MCF 10A (cell line): ENCODE data around the gene MIA3. TPM values are rescaled to one million over a fixed set of nuclear protein-coding genes. Genes with fewer than 3 reads are reported as not detected.
"Not testable (repeated sequence)": the region's sequence is repeated elsewhere in the genome, so short reads cannot be mapped to it uniquely, and the experiment has no call there.

Experiments
- BruUV-seq: library from RNA; stranded (reverse); fragments of 400-500 nt; replicated peaks from 2 replicates; lab custom pipeline; 2021; lab: Mats Ljungman, UMichigan
- CTCF ChIA-PET: fragments of 300-600 bp; sonication (Branson Sonifier 250); formaldehyde crosslinking; extraction: SDS; loops from one replicate; lab custom pipeline; 2021; ENCODE audit warnings: antibody characterized with exemption, inconsistent platforms; lab: Yijun Ruan, JAX
- POLR2A ChIA-PET: fragments of 300-600, 350-650 bp; sonication (Branson Sonifier 250); formaldehyde crosslinking; extraction: SDS; loops from one replicate; lab custom pipeline; 2020; ENCODE audit warnings: antibody characterized with exemption, inconsistent platforms; lab: Yijun Ruan, JAX
- DNase-seq: peaks from one replicate; pipeline ENCODE4 v3.0.0-alpha.2; 2018; ENCODE audit not compliant: unreplicated experiment
- H3K27ac Mint-ChIP-seq: one replicate; pipeline ENCODE4 v1.8.0; 2022; ENCODE audit warnings: mild to moderate bottlenecking, low read depth, mixed read lengths; ENCODE audit not compliant: unreplicated experiment
- H3K27me3 Mint-ChIP-seq: one replicate; pipeline ENCODE4 v1.8.0; 2022; ENCODE audit warnings: mixed read lengths; ENCODE audit not compliant: insufficient read depth, unreplicated experiment
- H3K36me3 Mint-ChIP-seq: one replicate; pipeline ENCODE4 v1.8.0; 2022; ENCODE audit warnings: mild to moderate bottlenecking, moderate library complexity, mixed read lengths; ENCODE audit not compliant: insufficient read depth, unreplicated experiment
- H3K4me1 Mint-ChIP-seq: one replicate; pipeline ENCODE4 v1.8.0; 2022; ENCODE audit warnings: mixed read lengths; ENCODE audit not compliant: insufficient read depth, unreplicated experiment
- H3K4me3 Mint-ChIP-seq: one replicate; pipeline ENCODE4 v1.8.0; 2022; ENCODE audit warnings: mild to moderate bottlenecking, moderate library complexity, mixed read lengths; ENCODE audit not compliant: unreplicated experiment
- H3K9me3 Mint-ChIP-seq: one replicate; pipeline ENCODE4 v1.8.0; 2022; ENCODE audit warnings: mixed read lengths; ENCODE audit not compliant: unreplicated experiment
- CTCF ChIP-seq: fragments of 200-600 bp; IDR thresholded peaks from one replicate; pipeline ENCODE4 v1.8.0; 2022; ENCODE audit warnings: antibody characterized with exemption, mild to moderate bottlenecking; ENCODE audit not compliant: unreplicated experiment
- intact Hi-C: fragments of 100-400 bp; cut with micrococcal nuclease; formaldehyde crosslinking; loops from 2 replicates; pipeline ENCODE4 v1.14.1; 2022
- total RNA-seq: library from RNA; stranded (reverse); gene quantifications from 2 replicates; pipeline ENCODE4 v1.2.3, GENCODE V29; 2022

MIA3 gene
- total RNA-seq, 1 experiment from 2014 or later, result 166 TPM

GRCh38 chr1:222600281-222600680 is 17.6 kb upstream of the MIA3 start:
- POLR2A ChIA-PET, result interaction anchor here (1.0 to 3.1 kb wide), 3 partner anchors 11 to 44 kb away, joined by 3 to 33 read pairs (median 3); partner anchors contain the start of gene TAF1A
- peak; percentile 13 for DNase-seq
- CTCF ChIA-PET, result interaction anchor here (0.6 to 1.5 kb wide), 4 partner anchors 13 to 145 kb away, joined by 3 to 5 read pairs (median 3); no protein-coding TSS in a partner anchor
- BruUV-seq, result no TSS peak
- no peaks in the 10 kb centered on the region for H3K36me3 Mint-ChIP-seq
- intact Hi-C loops, result no loop called here
- H3K4me3 Mint-ChIP-seq, result no peak overlapping the region
- H3K4me1 Mint-ChIP-seq, result peaks cover 18% of the 10 kb centered on the region
- H3K9me3 Mint-ChIP-seq, result peaks cover 9% of the 10 kb centered on the region
- peak overlapping the region; percentile 77 for H3K27ac Mint-ChIP-seq
- no peak for TF ChIP-seq CTCF
- no peaks in the 10 kb centered on the region for H3K27me3 Mint-ChIP-seq

GRCh38 chr1:222601257-222601656 is 16.6 kb upstream of the MIA3 start:
- no peak for TF ChIP-seq CTCF
- Mint-ChIP-seq H3K4me3 (no peak overlapping the region), H3K9me3 (no peaks in the 10 kb centered on the region), H3K27ac (no peak overlapping the region), H3K4me1 (peaks cover 18% of the 10 kb centered on the region), H3K36me3 (no peaks in the 10 kb centered on the region), H3K27me3 (no peaks in the 10 kb centered on the region)
- intact Hi-C loops, result no loop called here
- ChIA-PET CTCF (no interaction called here), POLR2A (no interaction called here)
- DNase-seq, result no peak
- no TSS peak for BruUV-seq

GRCh38 chr1:222606757-222607156 is 11.1 kb upstream of the MIA3 start:
- intact Hi-C loops, result no loop called here
- Mint-ChIP-seq H3K27me3 (no peaks in the 10 kb centered on the region), H3K36me3 (no peaks in the 10 kb centered on the region), H3K27ac (no peak overlapping the region), H3K9me3 (peaks cover 10% of the 10 kb centered on the region), H3K4me3 (no peak overlapping the region), H3K4me1 (no peaks in the 10 kb centered on the region)
- ChIA-PET CTCF (interaction anchor here (0.6 to 2.1 kb wide), 6 partner anchors 28 to 1829 kb away, joined by 3 to 6 read pairs (median 3); no protein-coding TSS in a partner anchor), POLR2A (interaction anchor here (0.6 to 2.0 kb wide), 7 partner anchors 9 to 1138 kb away, joined by 3 to 7 read pairs (median 3); partner anchors contain the start of gene TAF1A)
- no TSS peak for BruUV-seq
- no peak for TF ChIP-seq CTCF
- no peak for DNase-seq

- BruUV-seq, H3K27ac Mint-ChIP-seq, intact Hi-C loops, H3K4me3 Mint-ChIP-seq, H3K36me3 Mint-ChIP-seq, DNase-seq, H3K4me1 Mint-ChIP-seq, H3K9me3 Mint-ChIP-seq: not testable (repeated sequence)
- peaks cover 22% of the 10 kb centered on the region for H3K27me3 Mint-ChIP-seq
- CTCF ChIA-PET, result interaction anchor here (1.2 to 2.2 kb wide), 2 partner anchors 25 to 515 kb away, joined by 3 to 7 read pairs; no protein-coding TSS in a partner anchor
- POLR2A ChIA-PET, result interaction anchor here (1.1 to 2.0 kb wide), 3 partner anchors 10 to 143 kb away, joined by 3 to 7 read pairs (median 3); partner anchors contain the start of gene TAF1A
These were observed 8.8 kb upstream of the MIA3 start for GRCh38 chr1:222609111-222609510.
